A673 (cell line): ENCODE results near the gene CDRT4.

ENCODE experiments used
- EZH2 ChIP-seq: fragments of 200-600 bp; sonication (generic); IDR thresholded peaks from 2 replicates; pipeline ENCODE4 v1.6.1; 2017; ENCODE audit warnings: borderline replicate concordance, low read depth, mild to moderate bottlenecking, mixed read lengths, antibody characterized with exemption, low read length; ENCODE audit not compliant: poor library complexity, severe bottlenecking
- TF ChIP-seq, protein P1 (sequence below): fragments of 300-800, 200-600 bp; sonication (generic); conservative IDR thresholded peaks from 2 replicates; pipeline ENCODE4 v1.5.1; 2017; ENCODE audit warnings: low read depth, mild to moderate bottlenecking, antibody characterized with exemption, low read length, moderate library complexity, mixed read lengths

DNA sequence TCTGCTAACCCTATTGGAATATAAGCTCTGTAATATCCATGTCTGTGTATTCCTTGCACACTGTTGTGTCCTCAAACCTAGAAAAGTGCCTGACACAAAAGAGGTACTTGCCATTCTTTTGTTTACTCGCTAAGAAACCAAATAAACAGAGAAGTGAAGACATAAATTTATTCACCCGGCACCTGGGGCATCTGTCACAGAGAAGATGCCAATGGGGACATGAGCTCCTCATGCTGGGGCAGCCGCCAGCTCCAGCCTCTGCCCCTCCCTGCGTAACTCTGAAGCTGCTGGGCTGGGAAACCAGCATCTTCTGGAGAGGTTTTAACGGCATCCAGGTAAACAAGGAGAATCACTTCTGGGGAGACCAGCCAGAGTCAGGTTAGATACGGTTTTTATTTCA is 15.1 kb upstream of the CDRT4 start:
- TF ChIP-seq, protein P1, sequence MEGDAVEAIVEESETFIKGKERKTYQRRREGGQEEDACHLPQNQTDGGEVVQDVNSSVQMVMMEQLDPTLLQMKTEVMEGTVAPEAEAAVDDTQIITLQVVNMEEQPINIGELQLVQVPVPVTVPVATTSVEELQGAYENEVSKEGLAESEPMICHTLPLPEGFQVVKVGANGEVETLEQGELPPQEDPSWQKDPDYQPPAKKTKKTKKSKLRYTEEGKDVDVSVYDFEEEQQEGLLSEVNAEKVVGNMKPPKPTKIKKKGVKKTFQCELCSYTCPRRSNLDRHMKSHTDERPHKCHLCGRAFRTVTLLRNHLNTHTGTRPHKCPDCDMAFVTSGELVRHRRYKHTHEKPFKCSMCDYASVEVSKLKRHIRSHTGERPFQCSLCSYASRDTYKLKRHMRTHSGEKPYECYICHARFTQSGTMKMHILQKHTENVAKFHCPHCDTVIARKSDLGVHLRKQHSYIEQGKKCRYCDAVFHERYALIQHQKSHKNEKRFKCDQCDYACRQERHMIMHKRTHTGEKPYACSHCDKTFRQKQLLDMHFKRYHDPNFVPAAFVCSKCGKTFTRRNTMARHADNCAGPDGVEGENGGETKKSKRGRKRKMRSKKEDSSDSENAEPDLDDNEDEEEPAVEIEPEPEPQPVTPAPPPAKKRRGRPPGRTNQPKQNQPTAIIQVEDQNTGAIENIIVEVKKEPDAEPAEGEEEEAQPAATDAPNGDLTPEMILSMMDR: no peak
- no peak for TF ChIP-seq EZH2
